Measurements from ENCODE around the gene GPR176.
A peak's percentile ranks its signal among the peaks of the same experiment; 100 is the strongest.
"Not testable (repeated sequence)": the region's sequence is repeated elsewhere in the genome, so short reads cannot be mapped to it uniquely, and the experiment has no call there.

Gene GPR176

GRCh38 chr15:39934397-39935071 lies 14.5 kb upstream of the GPR176 start:
- DNase-seq, result peak; percentile 53 to 61

GRCh38 chr15:39931615-39932014 lies 11.5 kb upstream of the GPR176 start:
- DNase-seq, result no peak

GRCh38 chr15:39926526-39926925 lies 6.5 kb upstream of the GPR176 start:
- no peak for DNase-seq

GRCh38 chr15:39925112-39925842 lies 5.2 kb upstream of the GPR176 start:
- peak in 1 of 2 experiments; percentile 9 for DNase-seq

- no peak for DNase-seq
Observed at GRCh38 chr15:39924437-39924836, 4.4 kb upstream of the GPR176 start.

GRCh38 chr15:39922462-39923092 lies 2.5 kb upstream of the GPR176 start:
- DNase-seq, result peak; percentile 51 to 63

GRCh38 chr15:39921274-39921638 lies 1.2 kb upstream of the GPR176 start:
- DNase-seq, result no peak

GRCh38 chr15:39920510-39921273 lies 626 bp upstream of the GPR176 start:
- DNase-seq, result peak; percentile 50 to 93

- DNase-seq, result peak in 1 of 2 experiments; percentile 72
Observed at GRCh38 chr15:39919411-39919747, 687 bp downstream of the GPR176 start.

GRCh38 chr15:39918688-39919385 lies 1.2 kb downstream of the GPR176 start:
- peak in 1 of 2 experiments; percentile 16 for DNase-seq

GRCh38 chr15:39914977-39915376 lies 5.1 kb downstream of the GPR176 start:
- no peak for DNase-seq

GRCh38 chr15:39909007-39909406 lies 11.1 kb downstream of the GPR176 start:
- no peak for DNase-seq

GRCh38 chr15:39908186-39908585 lies 11.9 kb downstream of the GPR176 start:
- DNase-seq, result peak; percentile 89 to 91

GRCh38 chr15:39907216-39907615 lies 12.8 kb downstream of the GPR176 start:
- no peak for DNase-seq

GRCh38 chr15:39904115-39904514 lies 16.0 kb downstream of the GPR176 start:
- no peak for DNase-seq

- DNase-seq, result no peak
Observed at GRCh38 chr15:39898317-39898716, 21.7 kb downstream of the GPR176 start.

- no peak for DNase-seq
Observed at GRCh38 chr15:39896846-39897245, 23.2 kb downstream of the GPR176 start.

- no peak for DNase-seq
Observed at GRCh38 chr15:39896101-39896500, 24.0 kb downstream of the GPR176 start.

- not testable (repeated sequence) for DNase-seq
Observed at GRCh38 chr15:39893051-39893450, 27.0 kb downstream of the GPR176 start.

- DNase-seq, result no peak
Observed at GRCh38 chr15:39892418-39892817, 27.6 kb downstream of the GPR176 start.

- peak in 1 of 2 experiments; percentile 49 for DNase-seq
Observed at GRCh38 chr15:39890621-39891020, 29.4 kb downstream of the GPR176 start.

- no peak for DNase-seq
Observed at GRCh38 chr15:39889601-39890000, 30.5 kb downstream of the GPR176 start.

- DNase-seq, result no peak
Observed at GRCh38 chr15:39888809-39889208, 31.3 kb downstream of the GPR176 start.
